Measurements from ENCODE around the gene UFL1. TPM values are rescaled to one million over a fixed set of nuclear protein-coding genes. Genes with fewer than 3 reads are reported as not detected.

UFL1 gene
- total RNA-seq, 1 experiment from 2014 or later = 12.7 TPM

DNA sequence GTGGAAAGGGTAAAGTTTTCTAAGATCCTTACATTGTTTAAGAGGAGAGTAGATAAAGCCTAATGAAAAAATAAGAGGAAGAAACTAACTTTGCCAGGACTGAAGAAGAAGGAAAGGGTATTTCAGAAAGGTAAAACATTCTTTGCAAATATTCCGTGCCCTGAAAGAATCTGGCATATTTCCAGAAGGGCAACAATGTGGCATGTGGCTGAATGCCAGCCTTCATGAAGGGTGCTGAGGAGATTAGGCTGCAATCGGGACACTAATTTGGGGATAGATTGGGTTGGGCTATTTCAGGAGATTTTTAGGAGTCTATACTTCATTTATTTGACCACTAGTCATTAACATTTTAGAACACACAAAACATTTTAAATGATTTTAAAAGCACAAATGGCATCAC, 16.2 kb upstream of the UFL1 start:
- peaks cover 14 to 51% (median 23%) of the 10 kb centered on the region in 3 experiments for H3K36me3 Mint-ChIP-seq (ENCODE audit: insufficient read depth in 1 of 3, low read depth in 3 of 3)
- no CpG with 5 or more reads among the region's 2 CpGs for WGBS (ENCODE audit: extremely low coverage, insufficient read length, low lambda C conversion rate)
- TF ChIP-seq, protein P1, sequence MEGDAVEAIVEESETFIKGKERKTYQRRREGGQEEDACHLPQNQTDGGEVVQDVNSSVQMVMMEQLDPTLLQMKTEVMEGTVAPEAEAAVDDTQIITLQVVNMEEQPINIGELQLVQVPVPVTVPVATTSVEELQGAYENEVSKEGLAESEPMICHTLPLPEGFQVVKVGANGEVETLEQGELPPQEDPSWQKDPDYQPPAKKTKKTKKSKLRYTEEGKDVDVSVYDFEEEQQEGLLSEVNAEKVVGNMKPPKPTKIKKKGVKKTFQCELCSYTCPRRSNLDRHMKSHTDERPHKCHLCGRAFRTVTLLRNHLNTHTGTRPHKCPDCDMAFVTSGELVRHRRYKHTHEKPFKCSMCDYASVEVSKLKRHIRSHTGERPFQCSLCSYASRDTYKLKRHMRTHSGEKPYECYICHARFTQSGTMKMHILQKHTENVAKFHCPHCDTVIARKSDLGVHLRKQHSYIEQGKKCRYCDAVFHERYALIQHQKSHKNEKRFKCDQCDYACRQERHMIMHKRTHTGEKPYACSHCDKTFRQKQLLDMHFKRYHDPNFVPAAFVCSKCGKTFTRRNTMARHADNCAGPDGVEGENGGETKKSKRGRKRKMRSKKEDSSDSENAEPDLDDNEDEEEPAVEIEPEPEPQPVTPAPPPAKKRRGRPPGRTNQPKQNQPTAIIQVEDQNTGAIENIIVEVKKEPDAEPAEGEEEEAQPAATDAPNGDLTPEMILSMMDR (conservative IDR thresholded peaks at IDR 0.05) = no peak

More for the DNA sequence above, 16.2 kb upstream of the UFL1 start:
- Histone ChIP-seq H4K5ac (ENCODE audit: insufficient read length, low read depth, low read length) (no peak overlapping the region), H3K23ac (ENCODE audit: insufficient read length, low read depth, low read length) (no peak overlapping the region), H3K23me2 (ENCODE audit: insufficient read length, low read depth, low read length, poor library complexity, severe bottlenecking) (no peaks in the 10 kb centered on the region), H3K27me3 (ENCODE audit: insufficient read depth, low read length) (no peaks in the 10 kb centered on the region), H4K8ac (replicated peaks; ENCODE audit: insufficient read length, low read depth, low read length) (no peak overlapping the region), H3K9me3 (ENCODE audit: control insufficient read depth, low read depth, low read length) (no peaks in the 10 kb centered on the region), H2BK20ac (ENCODE audit: low read depth, low read length, poor library complexity, severe bottlenecking) (no peak overlapping the region), H4K91ac (ENCODE audit: insufficient read length, low read depth, low read length) (no peak overlapping the region), H2AFZ (ENCODE audit: low read length) (no peak overlapping the region), H2AK5ac (ENCODE audit: insufficient read length, low read length) (no peak overlapping the region), H4K20me1 (ENCODE audit: control insufficient read depth, insufficient read depth, insufficient read length) (no peaks in the 10 kb centered on the region), H3K18ac (ENCODE audit: insufficient read length, low read depth, low read length) (no peak overlapping the region), H3K4me2 (ENCODE audit: insufficient read depth, insufficient read length, low read length) (no peak overlapping the region), H3K14ac (ENCODE audit: insufficient read depth, low read length) (no peak overlapping the region), H3K79me2 (ENCODE audit: insufficient read depth, low read length) (no peaks in the 10 kb centered on the region), H3K4ac (ENCODE audit: low read depth, low read length) (no peak overlapping the region), H3K4me1 (ENCODE audit: insufficient read depth, low read length) (no peaks in the 10 kb centered on the region), H3K9ac (ENCODE audit: extremely low read depth, insufficient read length, low read length) (no peak overlapping the region), H2BK120ac (ENCODE audit: low read depth, low read length, poor library complexity, severe bottlenecking) (no peak overlapping the region), H2BK15ac (ENCODE audit: low read depth, low read length) (no peak overlapping the region; the same call in 1 of the 2 replicates), H3K56ac (ENCODE audit: insufficient read length, low read depth, low read length) (no peak overlapping the region), H3T11ph (ENCODE audit: low read length) (no peak overlapping the region), H2BK12ac (ENCODE audit: insufficient read length, low read depth, low read length) (no peak overlapping the region), H2BK5ac (ENCODE audit: insufficient read length, low read length) (no peak overlapping the region), H3K27ac (ENCODE audit: insufficient read length, low read depth, low read length) (no peak overlapping the region), H3K79me1 (ENCODE audit: insufficient read depth, low read depth, low read length, poor library complexity, severe bottlenecking) (no peaks in the 10 kb centered on the region)
- peaks cover 18 to 27% of the 10 kb centered on the region in 2 experiments for H3K9me3 Mint-ChIP-seq
- DNase-seq = no peak
- no peaks in the 10 kb centered on the region for H3K27me3 Mint-ChIP-seq (ENCODE audit: low read depth)
- H3K4me1 Mint-ChIP-seq = peaks cover 4 to 6% of the 10 kb centered on the region in 2 experiments; a peak in 3 of 4 replicates
- no peak overlapping the region for H3K4me3 Mint-ChIP-seq
- H3K27ac Mint-ChIP-seq = no peak overlapping the region
